ENCODE data around the gene GTPBP8. TPM values are rescaled to one million over a fixed set of nuclear protein-coding genes. Genes with fewer than 3 reads are reported as not detected.

GTPBP8 gene
- total and polyA plus RNA-seq, 2 of the 8 experiments (the other 6 are each of a cell fraction or from before 2014, with no cell fraction given): 25.8 to 27.6 TPM

- TF ChIP-seq CHD7 (IDR thresholded peaks at IDR 0.05; ENCODE audit: insufficient replicate concordance, low read length): no peak
- TF ChIP-seq POLR2AphosphoS5 (IDR thresholded peaks at IDR 0.05; ENCODE audit: low read depth, low read length): no peak
- TF ChIP-seq GABPA (IDR thresholded peaks at IDR 0.05; ENCODE audit: borderline replicate concordance, insufficient read depth, low read length): no peak
- TF ChIP-seq KDM1A (IDR thresholded peaks at IDR 0.05; ENCODE audit: borderline replicate concordance, low read length): no peak
- no peak; a peak in 1 of 4 replicates for TF ChIP-seq HDAC2 (IDR thresholded peaks at IDR 0.05; ENCODE audit: borderline replicate concordance in 1 of 2, low read depth in 2 of 2, low read length in 2 of 2)
Observed at GRCh38 chr3:113018536-113019181, 27.9 kb downstream of the GTPBP8 start (continued).
